Measurements from ENCODE around the gene ATP11C.
"Not testable (repeated sequence)": the region's sequence is repeated elsewhere in the genome, so short reads cannot be mapped to it uniquely, and the experiment has no call there.

The ATP11C gene

DNA sequence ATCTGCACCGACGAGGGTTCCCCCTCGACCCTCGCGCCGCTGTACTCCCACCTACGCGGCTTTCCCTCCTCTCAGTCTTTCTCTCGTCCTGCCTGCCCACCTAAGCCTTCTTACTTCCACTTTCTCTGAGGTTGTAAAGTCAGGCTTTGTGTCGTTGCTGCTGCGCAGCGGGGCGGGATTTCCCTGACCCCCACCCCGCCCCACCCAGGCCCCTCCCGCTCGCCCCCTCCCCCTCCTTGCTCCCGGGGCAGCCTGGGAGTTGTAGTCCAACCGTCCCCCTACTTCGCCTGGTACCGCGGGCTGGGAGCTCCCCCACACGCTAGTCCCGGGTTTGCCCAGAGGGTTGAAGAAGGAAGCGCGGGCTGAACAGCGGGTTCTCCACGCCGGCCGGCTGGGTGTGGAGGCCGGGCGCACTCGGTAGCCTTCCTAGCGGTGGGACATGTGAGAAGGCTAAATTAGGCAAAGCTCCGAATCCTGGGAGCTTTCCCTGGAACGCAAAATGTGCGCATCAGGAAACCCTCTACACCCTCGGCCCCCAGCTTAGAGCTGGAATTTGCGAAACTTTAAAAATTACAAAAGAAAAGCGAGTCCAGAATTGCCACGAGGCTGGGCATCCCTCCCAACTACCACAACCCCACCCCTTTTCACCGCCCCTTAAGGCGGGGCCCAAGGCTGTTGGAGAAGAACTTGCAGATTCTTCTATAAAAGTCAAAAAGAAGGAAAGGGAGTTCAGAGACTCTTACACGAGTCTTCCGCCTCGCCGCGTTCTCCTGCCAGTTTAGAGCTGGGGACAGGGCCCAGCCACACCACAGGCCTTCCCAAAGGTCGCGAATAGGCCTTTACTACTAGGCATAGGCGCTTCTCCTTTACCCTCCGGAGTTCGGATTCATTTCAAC is at the start of gene ATP11C:
Gene ATP11C, minus strand, starts transcription at position 153 of the 896 bp plus-strand sequence. CDS start 1,011 bp downstream, outside the sequence.
- DNase-seq (ENCODE audit: low read depth), result peak; percentile 82

GRCh38 chrX:139974471-139974870 is 41.6 kb upstream of the ATP11C start:
- no peak for DNase-seq (ENCODE audit: low read depth)

- DNase-seq (ENCODE audit: low read depth), result no peak
These were observed 40.1 kb upstream of the ATP11C start for GRCh38 chrX:139972629-139973624.

GRCh38 chrX:139972113-139972512 is 39.3 kb upstream of the ATP11C start:
- no peak for DNase-seq (ENCODE audit: low read depth)

GRCh38 chrX:139971394-139971749 is 38.5 kb upstream of the ATP11C start:
- DNase-seq (ENCODE audit: low read depth), result no peak

GRCh38 chrX:139969286-139969685 is 36.4 kb upstream of the ATP11C start:
- no peak for DNase-seq (ENCODE audit: low read depth)

- DNase-seq (ENCODE audit: low read depth), result no peak
These were observed 34.9 kb upstream of the ATP11C start for GRCh38 chrX:139967750-139968149.

DNA sequence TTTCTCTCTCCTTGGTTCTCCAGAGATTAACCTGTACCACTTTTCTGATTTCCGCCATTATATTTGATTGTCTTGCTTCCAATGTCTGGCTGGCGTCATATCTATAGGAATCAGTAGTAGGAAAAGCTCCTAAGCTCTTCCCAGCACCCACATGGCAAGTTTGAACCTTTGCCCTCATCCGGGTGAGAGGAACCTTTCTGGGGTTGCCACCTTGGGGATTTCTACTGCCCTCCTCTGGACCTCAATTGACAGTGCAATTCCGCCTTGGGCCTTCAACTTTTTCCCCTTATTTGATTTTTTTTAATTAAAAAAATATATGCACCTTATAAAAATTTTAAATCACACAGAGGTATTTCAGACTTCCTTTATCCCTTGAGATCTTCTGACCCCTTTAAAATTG is 34.4 kb upstream of the ATP11C start:
- no peak for DNase-seq (ENCODE audit: low read depth)

- not testable (repeated sequence) for DNase-seq (ENCODE audit: low read depth)
These were observed 33.3 kb upstream of the ATP11C start for GRCh38 chrX:139966159-139966558.

DNA sequence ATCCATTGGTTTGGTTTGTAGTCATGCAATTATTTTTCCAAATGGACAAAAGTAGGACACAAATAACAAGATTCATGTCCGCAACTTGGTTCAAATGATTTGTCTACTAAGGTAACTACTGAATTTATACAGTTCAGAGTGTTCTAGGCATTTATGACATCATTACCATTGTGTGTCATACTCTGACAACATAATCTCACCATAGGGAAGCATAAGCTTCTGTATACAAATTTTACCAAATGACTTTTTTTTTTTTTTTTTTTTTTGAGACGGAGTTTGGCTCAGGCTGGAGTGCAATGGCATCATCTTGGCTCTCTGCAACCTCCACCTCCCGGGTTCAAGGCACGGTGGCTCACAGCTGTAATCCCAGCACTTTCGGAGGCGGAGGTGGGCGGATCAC is 32.6 kb upstream of the ATP11C start, which contains the start of gene CXorf66:
Gene CXorf66, minus strand, starts transcription at position 101 of the 400 bp plus-strand sequence. Its CDS starts 25 bp downstream, at position 76.
- DNase-seq (ENCODE audit: low read depth), result no peak

DNA sequence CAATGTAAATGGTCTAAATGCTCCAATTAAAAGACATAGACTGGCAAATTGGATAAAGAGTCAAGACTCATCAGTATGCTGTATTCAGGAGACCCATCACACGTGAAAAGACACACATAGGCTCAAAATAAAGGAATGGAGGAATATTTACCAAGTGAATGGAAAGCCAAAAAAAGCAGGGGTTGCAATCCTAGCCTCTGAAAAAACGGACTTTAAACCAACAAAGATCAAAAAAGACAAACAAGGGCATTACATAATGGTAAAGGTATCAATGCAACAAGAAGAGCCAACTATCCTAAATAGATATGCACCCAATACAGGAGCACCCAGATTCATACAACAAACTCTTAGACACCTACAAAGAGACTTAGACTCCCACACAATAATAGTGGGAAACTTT is 28.2 kb upstream of the ATP11C start:
- DNase-seq (ENCODE audit: low read depth), result not testable (repeated sequence)

DNA sequence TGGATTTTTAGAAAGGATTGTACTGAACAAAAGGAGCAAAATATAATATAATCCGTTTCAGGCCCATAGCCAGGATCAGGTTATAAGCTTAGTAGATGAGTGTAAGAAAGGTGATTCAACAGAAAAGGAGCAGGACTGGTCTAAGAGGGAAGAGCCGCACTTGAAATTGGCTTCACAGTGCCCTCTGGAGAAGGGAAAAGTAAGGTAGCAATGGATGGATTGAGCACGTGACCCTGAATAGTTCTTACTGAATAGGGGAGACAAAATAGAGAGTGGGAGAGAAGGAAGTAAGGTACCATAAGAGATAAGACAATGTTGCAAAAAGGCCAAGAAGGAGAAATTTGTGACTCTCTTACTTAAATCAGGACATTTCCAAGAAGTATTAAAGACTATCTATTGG is 16.9 kb upstream of the ATP11C start:
- no peak for DNase-seq (ENCODE audit: low read depth)

- DNase-seq (ENCODE audit: low read depth), result no peak
These were observed 12.2 kb upstream of the ATP11C start for GRCh38 chrX:139945075-139945474.

- no peak for DNase-seq (ENCODE audit: low read depth)
These were observed 3.4 kb upstream of the ATP11C start for GRCh38 chrX:139936259-139936658.

- no peak for DNase-seq (ENCODE audit: low read depth)
These were observed 1.1 kb upstream of the ATP11C start for GRCh38 chrX:139933904-139934303.

DNA sequence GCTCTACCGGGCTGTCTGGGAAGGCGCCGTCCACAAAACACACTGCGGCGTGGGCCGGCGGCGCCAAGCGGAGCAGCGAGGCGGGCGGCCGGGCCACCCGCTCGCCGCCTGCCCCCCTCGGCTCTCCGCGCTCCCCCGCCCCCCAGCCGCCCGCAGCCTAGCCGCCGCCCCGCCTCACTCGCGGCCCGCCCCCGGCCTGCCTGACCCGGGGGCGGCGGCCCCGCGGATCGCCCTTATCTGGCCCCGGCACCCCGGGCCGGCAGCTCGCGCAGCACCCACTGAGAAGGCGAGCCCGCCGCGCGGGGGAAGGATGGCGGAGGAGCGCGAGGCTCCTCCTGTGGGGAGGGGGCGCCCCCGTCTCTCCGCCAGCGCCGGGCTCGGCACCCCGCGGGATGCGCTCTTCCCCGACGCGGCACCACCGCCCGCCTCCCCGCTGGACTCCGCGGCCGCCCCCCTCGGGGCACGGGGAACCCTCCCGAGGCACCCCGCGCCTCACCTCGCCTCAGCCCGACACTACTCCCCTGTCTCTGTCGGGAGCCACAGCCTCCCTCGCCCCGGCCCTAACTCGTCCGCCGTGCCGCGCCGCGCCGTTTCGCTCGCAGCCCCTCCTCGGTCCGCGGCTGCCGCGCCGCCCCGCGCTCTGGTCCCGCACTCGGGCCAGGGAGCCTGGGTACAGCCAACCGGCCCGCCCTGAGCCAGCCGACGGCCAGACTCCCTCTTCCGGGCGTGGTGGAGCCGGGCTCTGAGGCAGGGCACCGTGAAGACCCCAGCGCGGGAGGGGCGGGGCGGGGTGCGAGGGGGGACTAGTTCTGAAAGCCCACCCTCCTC is 566 bp downstream of the ATP11C start:
- DNase-seq (ENCODE audit: low read depth), result peak; percentile 42

DNA sequence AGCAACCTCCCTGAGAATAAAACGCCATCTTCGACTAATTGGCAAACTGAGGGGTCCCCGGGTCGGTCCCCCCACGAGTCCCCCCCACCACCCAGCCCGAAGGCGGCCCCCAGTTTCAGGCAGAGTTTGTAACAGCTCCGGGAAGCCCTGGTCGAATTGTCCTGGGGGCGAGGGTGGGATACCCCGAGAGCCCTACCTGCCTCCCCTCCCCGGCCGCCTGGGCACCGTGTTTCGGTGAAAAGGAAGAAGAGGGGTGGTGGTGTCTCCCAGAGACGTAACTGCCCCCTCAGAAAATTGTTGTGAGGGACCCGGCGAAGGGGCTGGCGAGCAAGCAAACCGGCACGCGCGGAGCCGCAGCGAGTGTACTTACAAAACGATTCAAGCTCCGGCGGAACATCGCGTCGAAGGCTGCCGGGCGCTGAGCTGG is 1.2 kb downstream of the ATP11C start:
- no peak for DNase-seq (ENCODE audit: low read depth)

- peak; percentile 23 for DNase-seq (ENCODE audit: low read depth)
These were observed 1.8 kb downstream of the ATP11C start for GRCh38 chrX:139930916-139931645.

- DNase-seq (ENCODE audit: low read depth), result no peak
These were observed 2.5 kb downstream of the ATP11C start for GRCh38 chrX:139930401-139930800.

- DNase-seq (ENCODE audit: low read depth), result no peak
These were observed 3.0 kb downstream of the ATP11C start for GRCh38 chrX:139929876-139930275.

DNA sequence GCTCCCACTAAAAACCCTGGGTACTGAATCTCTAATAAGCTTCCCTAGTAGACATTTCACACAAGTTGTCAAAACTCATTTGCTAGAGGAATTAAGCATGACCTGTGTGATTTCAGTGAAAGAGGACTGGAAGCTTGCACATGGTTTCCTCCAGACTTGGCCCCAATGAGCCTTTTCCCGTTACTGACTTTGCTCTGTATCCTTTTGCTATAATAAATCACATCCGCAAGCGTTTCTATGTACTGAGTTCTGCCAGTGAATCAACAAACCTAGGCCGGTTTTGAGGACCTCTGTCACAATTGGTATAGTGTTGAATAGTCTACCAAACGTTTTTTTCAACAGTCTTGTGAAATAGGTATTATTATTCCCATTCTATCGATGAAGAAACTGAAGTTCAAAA is 8.2 kb downstream of the ATP11C start:
- no peak for DNase-seq (ENCODE audit: low read depth)

All from iris pigment epithelial cell (primary cell).